NCI-H82 treated with DMSO at 0.1 percent for 48 hours (cell line): ENCODE measurements around the gene MPC2.
"Not testable (repeated sequence)": the region's sequence is repeated elsewhere in the genome, so short reads cannot be mapped to it uniquely, and the experiment has no call there.

Experiments
- DNase-seq: peaks from one replicate; lab custom pipeline; 2025; ENCODE audit not compliant: unreplicated experiment; lab: John Stamatoyannopoulos, UW

Gene MPC2

GRCh38 chr1:167909691-167910180 lies 27.1 kb downstream of the MPC2 start:
- DNase-seq = no peak

GRCh38 chr1:167905671-167906070 lies 31.2 kb downstream of the MPC2 start:
- DNase-seq = no peak

GRCh38 chr1:167905182-167905581 lies 31.7 kb downstream of the MPC2 start:
- DNase-seq = no peak

- no peak for DNase-seq
These were observed 32.2 kb downstream of the MPC2 start for GRCh38 chr1:167904652-167905130.

GRCh38 chr1:167900907-167901306 lies 36.0 kb downstream of the MPC2 start:
- no peak for DNase-seq

GRCh38 chr1:167899253-167899681 lies 37.6 kb downstream of the MPC2 start:
- no peak for DNase-seq

- no peak for DNase-seq
These were observed 38.2 kb downstream of the MPC2 start for GRCh38 chr1:167898578-167899222.

GRCh38 chr1:167893798-167894197 lies 43.1 kb downstream of the MPC2 start:
- no peak for DNase-seq

GRCh38 chr1:167890400-167890799 lies 46.5 kb downstream of the MPC2 start:
- DNase-seq = no peak

- not testable (repeated sequence) for DNase-seq
These were observed 49.7 kb downstream of the MPC2 start for GRCh38 chr1:167887187-167887586.

- DNase-seq = no peak
These were observed 54.5 kb downstream of the MPC2 start for GRCh38 chr1:167882376-167882775.

- DNase-seq = no peak
These were observed 55.1 kb downstream of the MPC2 start for GRCh38 chr1:167881786-167882185.

GRCh38 chr1:167881069-167881468 lies 55.8 kb downstream of the MPC2 start:
- DNase-seq = no peak

GRCh38 chr1:167880580-167881021 lies 56.3 kb downstream of the MPC2 start:
- no peak for DNase-seq

GRCh38 chr1:167879508-167879907 lies 57.4 kb downstream of the MPC2 start:
- no peak for DNase-seq

- DNase-seq = no peak
These were observed 58.3 kb downstream of the MPC2 start for GRCh38 chr1:167878372-167879160.

- DNase-seq = no peak
These were observed 60.2 kb downstream of the MPC2 start for GRCh38 chr1:167876597-167877175.

- DNase-seq = no peak
These were observed 65.5 kb downstream of the MPC2 start for GRCh38 chr1:167871331-167871730.

GRCh38 chr1:167869157-167870001 lies 67.5 kb downstream of the MPC2 start:
- not testable (repeated sequence) for DNase-seq

- not testable (repeated sequence) for DNase-seq
These were observed 70.0 kb downstream of the MPC2 start for GRCh38 chr1:167866739-167867414.
